HS-5 (cell line): ENCODE results near the gene COMMD1.
"Not testable (repeated sequence)": the region's sequence is repeated elsewhere in the genome, so short reads cannot be mapped to it uniquely, and the experiment has no call there.

Source experiments
- DNase-seq: peaks from one replicate; pipeline ENCODE4 v3.0.0-alpha.2; 2012; ENCODE audit warnings: low read depth

The COMMD1 gene

GRCh38 chr2:61966087-61966727, 60.7 kb downstream of the COMMD1 start:
- no peak for DNase-seq

- no peak for DNase-seq
Measured at GRCh38 chr2:61967262-61967661, 61.8 kb downstream of the COMMD1 start.

GRCh38 chr2:61969376-61969775, 63.9 kb downstream of the COMMD1 start:
- no peak for DNase-seq

GRCh38 chr2:61970807-61971556, 65.5 kb downstream of the COMMD1 start:
- no peak for DNase-seq

GRCh38 chr2:61978522-61978921, 73.0 kb downstream of the COMMD1 start:
- DNase-seq: no peak

GRCh38 chr2:61980758-61981157, 75.3 kb downstream of the COMMD1 start:
- no peak for DNase-seq

GRCh38 chr2:61984682-61985081, 79.2 kb downstream of the COMMD1 start:
- no peak for DNase-seq

GRCh38 chr2:61988462-61989366, 83.2 kb downstream of the COMMD1 start:
- DNase-seq: no peak

GRCh38 chr2:61993422-61994024, 88.0 kb downstream of the COMMD1 start:
- DNase-seq: peak; percentile 2

GRCh38 chr2:61994531-61994930, 89.1 kb downstream of the COMMD1 start:
- DNase-seq: no peak

GRCh38 chr2:61995065-61995464, 89.6 kb downstream of the COMMD1 start:
- no peak for DNase-seq

GRCh38 chr2:61995515-61995914, 90.0 kb downstream of the COMMD1 start:
- DNase-seq: no peak

GRCh38 chr2:61998426-61998825, 93.0 kb downstream of the COMMD1 start:
- no peak for DNase-seq

- no peak for DNase-seq
Measured at GRCh38 chr2:62000538-62000937, 95.1 kb downstream of the COMMD1 start.

GRCh38 chr2:62001431-62001830, 96.0 kb downstream of the COMMD1 start:
- no peak for DNase-seq

- not testable (repeated sequence) for DNase-seq
Measured at GRCh38 chr2:62004428-62004827, 99.0 kb downstream of the COMMD1 start.

- DNase-seq: no peak
Measured at GRCh38 chr2:62007555-62007954, 102.1 kb downstream of the COMMD1 start.

GRCh38 chr2:62010632-62011256, 105.3 kb downstream of the COMMD1 start:
- no peak for DNase-seq

GRCh38 chr2:62013641-62014040, 108.2 kb downstream of the COMMD1 start:
- no peak for DNase-seq

- DNase-seq: no peak
Measured at GRCh38 chr2:62014102-62014501, 108.6 kb downstream of the COMMD1 start.

- DNase-seq: no peak
Measured at GRCh38 chr2:62016957-62017356, 111.5 kb downstream of the COMMD1 start.

- DNase-seq: no peak
Measured at GRCh38 chr2:62029910-62030309, 124.4 kb downstream of the COMMD1 start.
